PC-3 (cell line): ENCODE results near the gene OR6B2. TPM values are rescaled to one million over a fixed set of nuclear protein-coding genes. Genes with fewer than 3 reads are reported as not detected.

ENCODE experiments used
- ATAC-seq: fragments of 200-7000 bp; cut with Tn5 transposase; 2 replicates; pipeline ENCODE4 v1.9.1; 2020; ENCODE audit warnings: mild to moderate bottlenecking, moderate library complexity
- BruUV-seq: library from RNA; stranded (reverse); fragments of 400-500 nt; replicated peaks from 2 replicates; lab custom pipeline; 2021; lab: Mats Ljungman, UMichigan
- CTCF ChIA-PET: fragments of 300-600 bp; sonication (Branson Sonifier 250); formaldehyde crosslinking; loops from one replicate; lab custom pipeline; 2022; ENCODE audit warnings: antibody characterized with exemption; lab: Charles Lee
- POLR2A ChIA-PET: fragments of 300-600 bp; sonication (Branson Sonifier 250); formaldehyde crosslinking; loops from one replicate; lab custom pipeline; 2022; ENCODE audit warnings: antibody characterized with exemption; ENCODE audit not compliant: unreplicated experiment; lab: Charles Lee
- DNase-seq: peaks from one replicate; pipeline ENCODE4 v3.0.0-alpha.2; 2015
- H2AFZ ChIP-seq: fragments of 300-600 bp; sonication (generic); 2 replicates; pipeline ENCODE4 v1.6.0; 2016; ENCODE audit warnings: antibody characterized with exemption, low read length
- H3F3A ChIP-seq: fragments of 300-600 bp; sonication (generic); one replicate; pipeline ENCODE4 v1.6.0; 2017; ENCODE audit warnings: antibody characterized with exemption, low read length, control low read depth, mild to moderate bottlenecking; ENCODE audit not compliant: unreplicated experiment
- H3K27ac ChIP-seq: fragments of 300-600 bp; sonication (generic); 2 replicates; pipeline ENCODE4 v1.5.1; 2016; ENCODE audit warnings: mild to moderate bottlenecking, low read length
- H3K27me3 ChIP-seq: fragments of 300-600 bp; sonication (generic); 2 replicates; pipeline ENCODE4 v1.6.1; 2016; ENCODE audit warnings: low read length, mixed read lengths
- H3K36me3 ChIP-seq: fragments of 300-600 bp; sonication (generic); 2 replicates; pipeline ENCODE4 v1.6.1; 2016; ENCODE audit warnings: low read depth, mixed run types, low read length, mixed read lengths
- H3K4me1 ChIP-seq: fragments of 300-600 bp; sonication (generic); 2 replicates; pipeline ENCODE4 v1.5.1; 2016; ENCODE audit warnings: low read length; ENCODE audit not compliant: insufficient read depth
- H3K4me2 ChIP-seq: fragments of 300-600 bp; sonication (generic); 2 replicates; pipeline ENCODE4 v1.6.0; 2016; ENCODE audit warnings: low read length
- H3K4me3 ChIP-seq: fragments of 300-600 bp; sonication (generic); 2 replicates; pipeline ENCODE4 v1.5.1; 2016; ENCODE audit warnings: mild to moderate bottlenecking, low read length, mixed read lengths
- H3K79me2 ChIP-seq: fragments of 300-600 bp; sonication (generic); 2 replicates; pipeline ENCODE4 v1.6.1; 2017; ENCODE audit warnings: low read length, mixed read lengths
- H3K9ac ChIP-seq: fragments of 300-600 bp; sonication (generic); 2 replicates; pipeline ENCODE4 v1.6.0; 2016; ENCODE audit warnings: mild to moderate bottlenecking, low read length
- H3K9me2 ChIP-seq: fragments of 300-600 bp; sonication (generic); replicated peaks from 2 replicates; pipeline ENCODE4 v1.6.1; 2016; ENCODE audit warnings: mixed run types, low read length, mixed read lengths
- H3K9me3 ChIP-seq: fragments of 300-600 bp; sonication (generic); 2 replicates; pipeline ENCODE4 v1.6.1; 2016; ENCODE audit warnings: low read length, mixed read lengths
- H4K20me1 ChIP-seq: fragments of 300-600 bp; sonication (generic); 2 replicates; pipeline ENCODE4 v1.6.1; 2016; ENCODE audit warnings: low read length, mixed read lengths
- EZH2 ChIP-seq: fragments of 300-600 bp; sonication (generic); IDR thresholded peaks from one replicate; pipeline ENCODE4 v1.6.1; 2017; ENCODE audit warnings: antibody characterized with exemption, mild to moderate bottlenecking, low read length; ENCODE audit not compliant: unreplicated experiment
- EZH2phosphoT487 ChIP-seq: fragments of 300-600 bp; sonication (generic); IDR thresholded peaks from 2 replicates; pipeline ENCODE4 v1.6.1; 2018; ENCODE audit warnings: mild to moderate bottlenecking, antibody characterized with exemption, low read length, borderline replicate concordance
- intact Hi-C: fragments of 100-400 bp; cut with micrococcal nuclease; formaldehyde crosslinking; loops from 2 replicates; pipeline ENCODE4 v1.9.0; 2023
- total RNA-seq: library from RNA; depleted of rRNA; stranded (reverse); fragments of >200 nt; gene quantifications from 2 replicates; pipeline ENCODE4 v1.2.3, GENCODE V29; 2014
- TF ChIP-seq, protein P1 (sequence below): fragments of 300-600 bp; sonication (generic); conservative IDR thresholded peaks from 2 replicates; pipeline ENCODE4 v1.5.1; 2017; ENCODE audit warnings: antibody characterized with exemption, low read depth, mild to moderate bottlenecking, low read length

Gene OR6B2
- total RNA-seq, 1 experiment from 2014 or later = not detected

DNA sequence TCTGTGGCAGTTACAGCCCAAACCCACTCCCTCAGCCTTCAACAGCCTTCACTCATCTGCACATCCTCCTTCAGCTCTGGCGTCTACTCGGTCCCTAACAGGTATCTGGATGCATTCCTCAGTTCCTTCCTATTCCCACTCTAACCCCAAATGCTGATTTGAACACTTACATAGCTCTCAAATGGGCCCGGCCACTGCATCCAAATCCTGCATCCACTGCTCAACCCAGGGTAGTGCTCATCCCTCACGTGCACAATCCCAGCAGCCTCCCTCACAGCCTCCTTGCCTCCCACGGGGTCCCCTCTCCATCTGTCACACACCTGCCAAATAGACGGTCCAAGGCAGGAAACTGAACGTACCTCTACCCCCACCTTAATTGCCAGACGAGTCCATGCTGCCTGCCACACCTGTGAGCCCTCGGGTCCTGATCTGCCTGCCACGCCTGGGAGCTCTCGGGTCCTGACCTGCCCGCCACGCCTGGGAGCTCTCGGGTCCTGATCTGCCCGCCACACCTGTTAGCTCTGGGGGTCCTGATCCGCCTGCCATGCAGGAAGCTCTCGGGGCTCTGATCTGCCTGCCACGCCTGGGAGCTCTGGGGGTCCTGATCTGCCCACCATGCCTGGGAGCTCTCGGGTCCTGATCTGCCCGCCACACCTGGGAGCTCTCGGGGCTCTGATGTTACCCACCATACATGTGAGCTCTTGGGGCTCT, 13.2 kb upstream of the OR6B2 start:
- H3F3A ChIP-seq = no peaks in the 10 kb centered on the region
- TF ChIP-seq EZH2phosphoT487 = no peak
- no peak for TF ChIP-seq EZH2
- TF ChIP-seq, protein P1, sequence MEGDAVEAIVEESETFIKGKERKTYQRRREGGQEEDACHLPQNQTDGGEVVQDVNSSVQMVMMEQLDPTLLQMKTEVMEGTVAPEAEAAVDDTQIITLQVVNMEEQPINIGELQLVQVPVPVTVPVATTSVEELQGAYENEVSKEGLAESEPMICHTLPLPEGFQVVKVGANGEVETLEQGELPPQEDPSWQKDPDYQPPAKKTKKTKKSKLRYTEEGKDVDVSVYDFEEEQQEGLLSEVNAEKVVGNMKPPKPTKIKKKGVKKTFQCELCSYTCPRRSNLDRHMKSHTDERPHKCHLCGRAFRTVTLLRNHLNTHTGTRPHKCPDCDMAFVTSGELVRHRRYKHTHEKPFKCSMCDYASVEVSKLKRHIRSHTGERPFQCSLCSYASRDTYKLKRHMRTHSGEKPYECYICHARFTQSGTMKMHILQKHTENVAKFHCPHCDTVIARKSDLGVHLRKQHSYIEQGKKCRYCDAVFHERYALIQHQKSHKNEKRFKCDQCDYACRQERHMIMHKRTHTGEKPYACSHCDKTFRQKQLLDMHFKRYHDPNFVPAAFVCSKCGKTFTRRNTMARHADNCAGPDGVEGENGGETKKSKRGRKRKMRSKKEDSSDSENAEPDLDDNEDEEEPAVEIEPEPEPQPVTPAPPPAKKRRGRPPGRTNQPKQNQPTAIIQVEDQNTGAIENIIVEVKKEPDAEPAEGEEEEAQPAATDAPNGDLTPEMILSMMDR = no peak
- no peaks in the 10 kb centered on the region for H3K9me3 ChIP-seq
- H3K9ac ChIP-seq = no peak overlapping the region
- H3K36me3 ChIP-seq = no peaks in the 10 kb centered on the region
- H4K20me1 ChIP-seq = no peaks in the 10 kb centered on the region
- no peaks in the 10 kb centered on the region for H3K9me2 ChIP-seq
- ChIA-PET CTCF (no interaction called here), POLR2A (no interaction called here)
- H3K27me3 ChIP-seq = peaks cover 84% of the 10 kb centered on the region
- no peak overlapping the region for H3K4me2 ChIP-seq
- no peak overlapping the region for H2AFZ ChIP-seq
- intact Hi-C loops = no loop called here
- no peak for DNase-seq
- no TSS peak for BruUV-seq
- H3K4me1 ChIP-seq = no peaks in the 10 kb centered on the region
- H3K27ac ChIP-seq = no peak overlapping the region
- ATAC-seq = no peak
- H3K79me2 ChIP-seq = no peaks in the 10 kb centered on the region
- no peak overlapping the region for H3K4me3 ChIP-seq

DNA sequence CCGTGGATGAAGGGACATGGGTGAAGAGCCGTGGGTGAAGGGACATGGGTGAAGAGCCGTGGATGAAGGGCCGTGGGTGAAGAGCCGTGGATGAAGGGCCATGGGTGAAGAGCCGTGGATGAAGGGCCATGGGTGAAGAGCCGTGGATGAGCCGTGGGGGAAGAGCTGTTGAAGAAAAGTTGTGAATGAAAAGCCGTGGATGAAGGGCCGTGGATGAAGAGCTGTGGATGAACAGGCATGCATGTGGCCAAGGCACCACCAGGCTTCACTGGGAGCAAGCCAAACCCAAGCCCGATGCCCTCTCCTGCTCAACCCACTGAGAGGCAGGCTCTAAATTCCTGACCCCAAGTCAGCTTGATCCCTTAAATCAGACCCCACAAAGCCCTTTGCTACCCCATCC, 12.5 kb upstream of the OR6B2 start:
- DNase-seq (no peak), ATAC-seq (no peak)
- no peak overlapping the region for H3K9ac ChIP-seq
- no peaks in the 10 kb centered on the region for H3K79me2 ChIP-seq
- TF ChIP-seq EZH2phosphoT487 (no peak), EZH2 (no peak)
- TF ChIP-seq, protein P1 = no peak
- H4K20me1 ChIP-seq = no peaks in the 10 kb centered on the region
- ChIA-PET POLR2A (no interaction called here), CTCF (no interaction called here)
- peaks cover 84% of the 10 kb centered on the region for H3K27me3 ChIP-seq
- H3K9me3 ChIP-seq = no peaks in the 10 kb centered on the region
- H3K4me3 ChIP-seq = no peak overlapping the region
- no peaks in the 10 kb centered on the region for H3K36me3 ChIP-seq
- H3K4me2 ChIP-seq = no peak overlapping the region
- H3F3A ChIP-seq = no peaks in the 10 kb centered on the region
- no peaks in the 10 kb centered on the region for H3K4me1 ChIP-seq
- no peak overlapping the region for H2AFZ ChIP-seq
- H3K27ac ChIP-seq = no peak overlapping the region
- H3K9me2 ChIP-seq = no peaks in the 10 kb centered on the region
- no TSS peak for BruUV-seq
- intact Hi-C loops = no loop called here

DNA sequence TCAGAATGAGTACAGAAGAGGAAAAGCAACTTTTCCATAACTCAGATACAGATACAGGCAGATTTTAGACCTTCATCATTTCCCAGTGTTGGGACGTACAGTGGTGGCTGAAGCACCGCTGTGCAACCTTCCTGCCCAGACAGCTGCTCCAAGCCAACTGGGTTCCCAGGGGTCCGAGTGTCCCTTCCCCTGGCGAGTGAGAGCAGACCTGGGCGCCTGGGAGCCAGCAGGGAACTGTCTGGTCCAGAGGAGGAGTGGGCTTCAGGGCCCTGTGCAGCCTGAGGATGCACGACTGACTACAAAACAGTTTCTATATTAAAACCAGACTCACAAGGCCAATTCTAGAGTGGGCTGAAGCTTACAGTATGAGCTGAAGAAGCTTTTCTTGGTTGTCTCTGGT, 11.1 kb upstream of the OR6B2 start:
- no peak overlapping the region for H3K4me2 ChIP-seq
- no peak for ATAC-seq
- no peaks in the 10 kb centered on the region for H3K4me1 ChIP-seq
- no peaks in the 10 kb centered on the region for H3F3A ChIP-seq
- no peak overlapping the region for H3K4me3 ChIP-seq
- intact Hi-C loops = no loop called here
- no peak for TF ChIP-seq EZH2
- TF ChIP-seq EZH2phosphoT487 = no peak
- TF ChIP-seq, protein P1 = no peak
- no peak for DNase-seq
- no peaks in the 10 kb centered on the region for H4K20me1 ChIP-seq
- no TSS peak for BruUV-seq
- CTCF ChIA-PET = no interaction called here
- H3K9me3 ChIP-seq = no peaks in the 10 kb centered on the region
- H3K79me2 ChIP-seq = no peaks in the 10 kb centered on the region
- no peak overlapping the region for H3K27ac ChIP-seq
- POLR2A ChIA-PET = no interaction called here
- H3K36me3 ChIP-seq = no peaks in the 10 kb centered on the region
- H3K9ac ChIP-seq = no peak overlapping the region
- H3K27me3 ChIP-seq = peaks cover 83% of the 10 kb centered on the region
- no peaks in the 10 kb centered on the region for H3K9me2 ChIP-seq
- no peak overlapping the region for H2AFZ ChIP-seq
